NB4 (cell line): ENCODE measurements around the gene LRMDA.

Experiments
- CTCF ChIP-seq: IDR thresholded peaks from one replicate; pipeline ENCODE4 v1.5.1; 2012; ENCODE audit warnings: low read depth, low read length
- MAX ChIP-seq: IDR thresholded peaks from 2 replicates; pipeline ENCODE4 v1.6.1; 2011; ENCODE audit warnings: low read depth, low read length
- MYC ChIP-seq: IDR thresholded peaks from 2 replicates; pipeline ENCODE4 v1.6.1; 2011; ENCODE audit warnings: low read depth, low read length
- POLR2A ChIP-seq: IDR thresholded peaks from 2 replicates; pipeline ENCODE4 v1.6.1; 2011; ENCODE audit warnings: mild to moderate bottlenecking; ENCODE audit not compliant: insufficient read length; ENCODE audit errors: extremely low read depth

GRCh38 chr10:75492173-75492925 is 60.9 kb downstream of the LRMDA start:
- TF ChIP-seq MYC (no peak), CTCF (no peak), POLR2A (no peak), MAX (no peak)
